GM18873 (cell line): Measurements from ENCODE around the gene METTL24.

Source experiments
- ATAC-seq: cut with Tn5 transposase; IDR thresholded peaks from one replicate; pipeline ENCODE4 v1.9.1; 2021; ENCODE audit warnings: mild to moderate bottlenecking, moderate library complexity, moderate number of reproducible peaks; ENCODE audit not compliant: unreplicated experiment, low FRiP score

The METTL24 gene

DNA sequence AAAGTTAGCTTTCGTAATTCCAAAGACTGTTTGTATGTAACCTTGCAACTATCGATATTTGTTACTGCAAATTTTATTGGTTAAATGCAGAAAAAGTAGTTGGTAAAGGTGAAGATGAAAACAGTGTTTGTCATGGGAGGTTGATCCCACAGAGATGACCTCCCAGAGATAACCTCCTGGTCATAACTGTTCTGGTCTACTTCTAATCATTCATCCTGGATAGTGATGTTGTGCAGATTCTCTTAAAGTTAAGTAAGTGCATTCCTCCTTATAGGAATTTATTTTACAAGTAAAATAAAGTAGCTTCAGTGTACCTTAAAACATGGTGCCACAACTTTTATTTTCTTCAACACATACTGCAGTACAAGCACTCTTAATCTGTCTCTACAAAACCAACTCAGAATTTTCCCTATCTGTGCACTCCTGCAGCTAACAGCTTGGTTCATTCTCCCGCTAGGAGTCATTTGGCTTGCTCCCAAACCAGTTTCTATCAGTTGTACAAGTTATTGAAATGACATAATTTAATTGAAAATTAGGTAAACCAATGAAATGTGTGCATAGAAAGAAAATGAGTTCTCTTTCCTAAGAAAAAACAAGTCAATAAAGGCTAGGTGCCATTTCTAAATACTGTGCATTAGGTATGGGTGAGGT, 19.2 kb downstream of the METTL24 start:
- ATAC-seq, result no peak

- no peak for ATAC-seq
These were observed 20.7 kb downstream of the METTL24 start for GRCh38 chr6:110337486-110337885.

GRCh38 chr6:110334423-110335180, 23.5 kb downstream of the METTL24 start:
- no peak for ATAC-seq

- ATAC-seq, result no peak
These were observed 25.9 kb downstream of the METTL24 start for GRCh38 chr6:110332281-110332680.

- ATAC-seq, result no peak
These were observed 26.3 kb downstream of the METTL24 start for GRCh38 chr6:110331816-110332215.

DNA sequence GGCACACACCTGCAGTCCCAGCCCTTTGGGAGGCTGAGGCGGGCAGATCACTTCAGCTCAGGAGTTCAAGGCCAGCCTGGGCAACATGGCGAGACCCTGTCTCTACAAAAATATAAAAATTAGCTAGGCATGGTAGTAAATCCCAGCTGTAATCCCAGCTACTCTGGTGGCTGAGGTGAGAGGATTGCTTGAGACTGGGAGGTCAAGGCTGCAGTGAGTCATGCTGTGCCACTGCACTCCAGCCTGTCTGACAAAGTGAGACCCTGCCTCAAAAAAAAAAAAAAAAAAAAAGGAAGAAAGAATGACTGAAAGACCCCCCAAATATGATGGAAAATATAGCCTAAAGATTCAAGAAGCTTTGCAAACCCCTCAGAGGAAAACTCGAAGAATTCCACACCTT, 26.8 kb downstream of the METTL24 start:
- no peak for ATAC-seq

DNA sequence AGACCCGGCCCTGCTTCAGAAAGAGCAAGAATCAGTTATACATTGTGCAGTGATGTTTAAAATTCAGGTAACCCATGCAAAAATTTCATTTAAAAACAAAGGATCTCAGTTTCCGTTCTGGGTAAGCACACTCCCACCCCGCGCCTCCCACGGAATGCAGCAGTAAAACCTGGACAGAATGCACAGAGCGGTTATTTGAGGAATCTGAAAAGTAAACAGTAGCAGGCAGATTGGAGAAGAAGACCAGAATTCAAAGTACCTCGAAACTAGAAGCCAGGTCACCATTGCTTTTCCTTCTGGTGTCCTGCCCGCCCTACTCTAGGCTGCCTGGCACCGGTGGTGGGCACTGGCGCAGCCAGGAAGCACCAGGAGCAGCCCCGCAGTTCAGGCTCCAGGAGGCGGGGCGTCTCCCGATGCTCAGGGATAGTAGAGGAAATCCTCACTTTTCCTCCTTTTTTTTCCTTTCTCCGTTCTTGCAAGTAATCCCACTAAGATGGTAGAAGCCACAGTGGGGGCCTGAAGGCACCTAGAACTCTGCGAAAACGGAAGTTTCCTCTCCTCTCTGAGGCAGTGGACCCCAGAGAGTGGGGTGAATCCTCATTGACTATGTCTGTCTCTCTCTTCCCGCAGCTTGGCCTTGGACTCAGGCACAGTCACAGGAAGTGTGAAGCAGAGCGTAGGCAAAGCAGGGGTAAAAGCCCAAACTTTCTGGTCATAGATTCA, 28.3 kb downstream of the METTL24 start:
- ATAC-seq, result no peak

DNA sequence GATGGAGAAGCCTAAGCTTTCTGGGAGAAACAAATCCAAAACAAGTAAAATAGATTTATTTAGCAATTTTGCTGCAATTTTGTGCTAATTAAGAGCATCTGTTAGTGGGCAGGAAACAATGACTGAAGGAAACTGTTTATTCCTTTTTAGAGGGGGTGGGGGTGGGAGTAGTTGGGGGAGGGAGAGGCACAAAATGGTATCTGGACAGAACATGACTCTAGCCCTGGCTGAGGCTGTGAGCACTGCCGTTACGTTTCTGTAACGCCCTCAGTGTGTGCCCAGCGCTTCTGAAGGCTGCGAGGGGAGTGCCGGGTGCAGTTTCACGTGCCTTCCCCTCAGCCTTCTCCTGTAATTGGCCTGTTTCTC, 28.8 kb downstream of the METTL24 start:
- ATAC-seq, result no peak

- no peak for ATAC-seq
These were observed 29.9 kb downstream of the METTL24 start for GRCh38 chr6:110328259-110328658.

GRCh38 chr6:110327391-110327790, 30.8 kb downstream of the METTL24 start:
- no peak for ATAC-seq

DNA sequence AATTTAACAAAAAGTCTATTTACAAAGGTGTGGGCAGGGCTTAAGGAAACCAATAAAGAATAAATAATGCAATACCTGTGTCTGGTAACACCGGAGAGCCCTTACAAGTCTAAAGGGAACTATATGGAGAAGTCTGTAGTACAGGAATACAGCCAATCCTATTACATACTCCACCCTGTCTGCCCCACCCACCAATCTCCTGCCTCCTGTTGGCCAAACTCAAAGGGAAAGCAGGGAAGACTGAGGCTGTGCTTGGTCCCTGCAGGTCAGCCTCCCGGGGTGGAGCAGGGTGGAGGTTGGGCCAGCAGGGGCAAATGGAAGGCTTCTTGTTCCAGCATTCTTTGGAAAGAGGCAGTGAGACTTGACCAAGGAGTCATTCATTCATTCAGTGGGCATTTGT, 31.5 kb downstream of the METTL24 start:
- ATAC-seq, result no peak

- ATAC-seq, result no peak
These were observed 32.1 kb downstream of the METTL24 start for GRCh38 chr6:110326057-110326456.

DNA sequence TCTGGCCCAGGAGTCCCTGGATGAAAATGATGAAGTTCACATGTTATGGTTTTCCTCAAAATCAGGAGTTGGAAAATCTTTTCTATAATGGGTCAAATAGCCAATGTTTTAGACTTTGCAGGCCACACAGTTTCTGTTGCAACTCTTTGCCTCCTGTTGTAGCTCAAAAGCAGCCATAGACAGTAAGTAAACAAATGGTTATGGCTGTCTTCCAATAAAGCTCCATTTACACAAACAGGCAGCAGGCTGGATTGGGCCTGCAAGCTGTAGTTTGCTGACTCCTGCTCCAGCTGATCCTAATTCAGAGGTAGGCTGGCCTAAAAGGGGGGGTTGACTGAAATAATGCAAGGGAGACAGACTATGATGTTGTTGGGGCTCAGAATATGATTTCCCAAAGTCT, 33.0 kb downstream of the METTL24 start:
- ATAC-seq, result no peak

DNA sequence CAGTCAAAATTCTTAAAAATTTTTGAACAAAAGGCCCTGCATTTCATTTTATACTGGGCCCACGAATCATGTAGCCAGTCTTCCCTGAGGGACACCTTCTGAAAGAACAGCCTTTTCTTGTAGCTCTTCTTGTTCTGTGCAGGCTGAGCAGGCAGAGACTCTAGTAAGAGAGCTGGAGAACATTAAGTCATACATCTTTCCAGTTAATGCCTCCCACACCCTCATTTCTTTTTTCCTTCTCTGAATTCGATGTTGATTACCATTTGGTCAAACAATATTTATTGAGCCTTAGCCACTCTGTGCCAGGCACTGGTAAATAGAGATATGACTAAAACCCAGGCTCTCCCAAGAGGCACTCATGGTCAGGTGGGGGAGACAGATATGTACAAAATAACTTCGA, 33.6 kb downstream of the METTL24 start:
- no peak for ATAC-seq

DNA sequence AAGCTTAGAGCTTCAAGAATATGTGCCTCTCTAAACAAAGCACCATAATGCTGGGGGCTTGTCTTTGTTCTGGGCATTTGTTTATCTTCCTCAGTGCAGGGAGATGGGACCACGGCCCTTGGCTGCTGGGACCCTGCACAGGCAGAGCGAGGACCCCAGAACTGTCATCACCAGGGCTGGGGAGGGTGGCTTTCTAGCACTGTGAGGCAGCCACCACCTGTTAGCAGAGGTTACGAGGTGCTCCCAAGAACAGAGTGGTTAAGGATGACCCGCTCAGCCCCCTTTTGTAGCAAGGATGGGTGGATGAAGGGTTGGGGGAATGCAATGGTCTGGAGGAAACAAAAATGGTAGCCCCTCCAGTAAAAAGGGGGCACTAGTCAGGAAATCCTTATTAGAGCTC, 34.9 kb downstream of the METTL24 start:
- no peak for ATAC-seq

DNA sequence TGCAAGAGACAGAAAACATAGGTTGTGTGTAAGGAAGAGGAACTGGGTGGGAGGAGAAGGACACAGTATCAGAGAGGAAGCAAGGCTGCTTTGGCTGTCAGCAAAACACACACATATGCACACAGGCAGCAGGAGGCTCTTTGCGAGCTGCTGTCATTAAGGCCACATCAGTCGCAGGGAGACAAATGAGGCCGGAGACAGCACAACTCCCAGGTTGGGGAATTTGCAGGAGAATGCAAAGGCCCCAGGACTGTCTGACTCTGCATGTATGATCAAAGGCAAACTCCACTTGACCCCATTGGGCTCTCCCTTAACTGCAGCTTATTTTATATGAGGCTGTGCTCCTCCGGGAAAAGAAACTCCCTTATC, 35.3 kb downstream of the METTL24 start:
- no peak for ATAC-seq

- no peak for ATAC-seq
These were observed 35.8 kb downstream of the METTL24 start for GRCh38 chr6:110322151-110322873.

DNA sequence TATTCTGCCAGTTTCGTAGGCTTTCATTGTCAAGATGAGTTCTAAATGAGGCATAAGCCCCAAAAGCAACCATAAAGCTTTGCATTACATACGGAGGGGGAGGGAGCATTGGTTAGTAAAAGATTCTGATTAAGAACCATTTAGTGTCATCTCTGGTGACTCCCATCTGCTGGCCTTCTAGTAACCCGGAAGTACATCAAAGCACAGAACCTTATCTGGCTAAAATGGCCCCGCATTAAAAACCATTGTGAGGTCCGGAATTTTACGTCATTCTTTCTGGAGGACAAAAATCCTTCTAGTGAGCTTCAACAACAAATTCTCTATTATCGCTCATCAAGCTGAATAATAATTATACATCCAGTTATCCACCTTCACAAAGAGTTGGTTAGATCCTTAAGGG, 37.8 kb downstream of the METTL24 start:
- no peak for ATAC-seq

DNA sequence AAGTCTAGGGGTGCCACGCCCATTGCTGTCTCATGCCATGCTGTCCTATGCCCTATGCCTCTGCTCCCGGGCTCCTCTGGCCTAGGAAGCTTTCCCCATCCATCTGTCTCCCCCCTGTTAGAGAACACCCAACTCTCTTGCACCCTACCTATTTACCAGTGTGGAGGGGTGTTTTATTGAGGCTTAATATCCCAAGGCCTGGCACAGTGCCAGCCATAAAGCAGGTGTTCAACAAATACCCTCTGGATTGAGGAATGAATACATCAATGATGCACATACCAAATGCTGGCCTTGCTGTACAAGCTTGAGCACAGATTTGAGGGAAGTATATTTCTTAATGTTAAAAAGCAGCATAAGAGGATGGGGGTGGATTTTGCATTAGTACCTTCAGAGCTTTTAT, 38.3 kb downstream of the METTL24 start:
- ATAC-seq, result no peak

DNA sequence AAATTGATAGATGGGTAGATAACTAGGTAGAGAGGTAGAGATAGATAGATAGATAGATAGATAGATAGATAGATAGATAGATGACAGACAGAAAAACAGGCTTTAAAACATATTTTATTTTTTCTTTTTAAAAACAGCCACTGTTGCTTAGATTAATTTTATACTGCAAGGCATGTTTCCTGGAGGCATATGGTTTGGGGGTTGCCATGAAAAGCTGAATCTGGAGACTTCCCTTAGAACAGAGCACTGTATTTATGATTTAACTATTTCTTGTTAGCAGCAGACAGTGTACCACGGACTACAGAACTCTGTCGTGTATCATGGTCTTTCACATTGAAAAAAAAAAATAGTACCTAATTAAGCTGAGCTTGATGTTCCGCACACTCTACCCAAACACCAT, 38.8 kb downstream of the METTL24 start:
- no peak for ATAC-seq

- no peak for ATAC-seq
These were observed 39.2 kb downstream of the METTL24 start for GRCh38 chr6:110318971-110319370.
